HK-2 (cell line): Measurements from ENCODE around the gene SIT1.

ENCODE experiments used
- DNase-seq: peaks from one replicate; pipeline ENCODE4 v3.0.0-alpha.2; 2018; ENCODE audit not compliant: unreplicated experiment

SIT1 gene

GRCh38 chr9:35650341-35651158 lies at the start of gene SIT1:
Gene SIT1 (minus strand): TSS chr9:35650931. CDS start chr9:35650853, 78 bp downstream.
- no peak for DNase-seq

- DNase-seq: no peak
Measured at GRCh38 chr9:35700031-35700430, 49.3 kb upstream of the SIT1 start.

GRCh38 chr9:35698231-35698630 lies 47.5 kb upstream of the SIT1 start:
- no peak for DNase-seq

GRCh38 chr9:35697486-35697885 lies 46.8 kb upstream of the SIT1 start:
- DNase-seq: no peak

GRCh38 chr9:35696520-35697215 lies 45.9 kb upstream of the SIT1 start:
- DNase-seq: no peak

- DNase-seq: no peak
Measured at GRCh38 chr9:35695943-35696401, 45.2 kb upstream of the SIT1 start.

GRCh38 chr9:35691757-35692301 lies 41.1 kb upstream of the SIT1 start:
- DNase-seq: no peak

- no peak for DNase-seq
Measured at GRCh38 chr9:35691334-35691650, 40.6 kb upstream of the SIT1 start.

GRCh38 chr9:35690614-35691333 lies 40.0 kb upstream of the SIT1 start:
- DNase-seq: no peak

GRCh38 chr9:35690294-35690613 lies 39.5 kb upstream of the SIT1 start:
- DNase-seq: no peak

GRCh38 chr9:35689542-35690293 lies 39.0 kb upstream of the SIT1 start, which contains the start of gene TPM2:
Gene TPM2 (minus strand): TSS chr9:35689925. CDS start chr9:35689817, 108 bp downstream.
- no peak for DNase-seq

GRCh38 chr9:35688558-35689541 lies 38.1 kb upstream of the SIT1 start:
- DNase-seq: no peak

- no peak for DNase-seq
Measured at GRCh38 chr9:35687972-35688557, 37.3 kb upstream of the SIT1 start.

GRCh38 chr9:35687306-35687705 lies 36.6 kb upstream of the SIT1 start:
- no peak for DNase-seq

- DNase-seq: no peak
Measured at GRCh38 chr9:35686222-35687203, 35.8 kb upstream of the SIT1 start.

GRCh38 chr9:35685506-35685905 lies 34.8 kb upstream of the SIT1 start:
- no peak for DNase-seq

- no peak for DNase-seq
Measured at GRCh38 chr9:35684921-35685320, 34.2 kb upstream of the SIT1 start.

GRCh38 chr9:35683323-35683722 lies 32.6 kb upstream of the SIT1 start:
- DNase-seq: no peak
